CD8-positive, alpha-beta memory T cell (primary cell): ENCODE measurements around the gene XNDC1N. TPM values are rescaled to one million over a fixed set of nuclear protein-coding genes. Genes with fewer than 3 reads are reported as not detected.

ENCODE experiments used
- CTCF ChIA-PET: fragments of 350-600 bp; sonication (Branson Sonifier 250); formaldehyde crosslinking; loops from one replicate; lab custom pipeline; 2021; ENCODE audit warnings: antibody characterized with exemption; lab: Charles Lee
- POLR2A ChIA-PET: fragments of 350-600 bp; sonication (Branson Sonifier 250); formaldehyde crosslinking; loops from one replicate; lab custom pipeline; 2021; ENCODE audit warnings: antibody characterized with exemption; lab: Charles Lee
- DNase-seq, 5 donors: peaks; one replicate each; pipeline versions ENCODE4 v3.0.0 to v3.0.0-alpha.2; 2020 to 2022; ENCODE audit warnings: mixed read lengths in 1 of 5
- H3K27ac ChIP-seq: one replicate; pipeline ENCODE4 v1.7.0; 2013; ENCODE audit warnings: low read depth, mild to moderate bottlenecking, low read length, moderate library complexity
- H3K27me3 ChIP-seq: 2 replicates; pipeline ENCODE4 v1.7.0; 2013; ENCODE audit warnings: low read length, mild to moderate bottlenecking; ENCODE audit not compliant: insufficient read depth, poor library complexity, severe bottlenecking
- H3K36me3 ChIP-seq: 2 replicates; pipeline ENCODE4 v1.7.0; 2013; ENCODE audit warnings: mild to moderate bottlenecking, low read length, moderate library complexity; ENCODE audit not compliant: insufficient read depth
- H3K4me1 ChIP-seq: 2 replicates; pipeline ENCODE4 v1.7.0; 2013; ENCODE audit warnings: mild to moderate bottlenecking, low read length, moderate library complexity; ENCODE audit not compliant: insufficient read depth
- H3K4me3 ChIP-seq: 2 replicates; pipeline ENCODE4 v1.7.0; 2013; ENCODE audit warnings: mild to moderate bottlenecking, low read length
- H3K9me3 ChIP-seq: 2 replicates; pipeline ENCODE4 v1.7.0; 2013; ENCODE audit warnings: mild to moderate bottlenecking, low read length
- H3K27ac Mint-ChIP-seq, 8 donors: one replicate each; pipeline ENCODE4 v1.8.0; 2020 to 2021; ENCODE audit warnings: mixed read lengths in 8 of 8, mild to moderate bottlenecking in 6 of 8, inconsistent platforms in 3 of 8, moderate library complexity in 3 of 8
- H3K27me3 Mint-ChIP-seq, 2 donors: one replicate each; pipeline ENCODE4 v1.8.0; 2020 to 2021; ENCODE audit warnings: mixed read lengths in 2 of 2, mild to moderate bottlenecking in 1 of 2, moderate library complexity in 1 of 2
- H3K36me3 Mint-ChIP-seq, 3 donors: one replicate each; pipeline ENCODE4 v1.8.0; 2020 to 2021; ENCODE audit warnings: mixed read lengths in 3 of 3, inconsistent platforms in 1 of 3, mild to moderate bottlenecking in 1 of 3
- H3K4me1 Mint-ChIP-seq, 3 donors: one replicate each; pipeline ENCODE4 v1.8.0; 2020 to 2021; ENCODE audit warnings: mixed read lengths in 3 of 3, inconsistent platforms in 1 of 3, mild to moderate bottlenecking in 1 of 3
- H3K4me3 Mint-ChIP-seq, 7 donors: one replicate each; pipeline ENCODE4 v1.8.0; 2020 to 2021; ENCODE audit warnings: mixed read lengths in 7 of 7, mild to moderate bottlenecking in 6 of 7, moderate library complexity in 4 of 7, inconsistent platforms in 2 of 7
- H3K9me3 Mint-ChIP-seq, 5 donors: one replicate each; pipeline ENCODE4 v1.8.0; 2020 to 2022; ENCODE audit warnings: mixed read lengths in 5 of 5, mild to moderate bottlenecking in 3 of 5, moderate library complexity in 2 of 5, inconsistent platforms in 1 of 5
- polyA plus RNA-seq: library from polyadenylated mRNA; unstranded; fragments of 300-500 nt; fragmentation: Illumina TruSeq; gene quantifications from one replicate; pipeline ENCODE4 v1.2.3, GENCODE V29; 2021
- total RNA-seq, 2 experiments: library from RNA; stranded (reverse); gene quantifications; one replicate each; pipeline ENCODE4 v1.2.3, GENCODE V29; 2021

Gene XNDC1N, protein sequence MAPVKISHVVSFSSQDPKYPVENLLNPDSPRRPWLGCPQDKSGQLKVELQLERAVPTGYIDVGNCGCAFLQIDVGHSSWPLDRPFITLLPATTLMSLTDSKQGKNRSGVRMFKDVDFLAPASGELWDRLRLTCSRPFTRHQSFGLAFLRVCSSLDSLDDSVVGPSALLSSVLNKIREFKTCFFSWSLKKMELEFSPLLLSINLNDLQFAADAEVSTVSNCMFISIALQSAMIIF
- total RNA-seq (10 to 100 TPM; 12.7 to 13.0 TPM), polyA plus RNA-seq (5.2 TPM)

DNA sequence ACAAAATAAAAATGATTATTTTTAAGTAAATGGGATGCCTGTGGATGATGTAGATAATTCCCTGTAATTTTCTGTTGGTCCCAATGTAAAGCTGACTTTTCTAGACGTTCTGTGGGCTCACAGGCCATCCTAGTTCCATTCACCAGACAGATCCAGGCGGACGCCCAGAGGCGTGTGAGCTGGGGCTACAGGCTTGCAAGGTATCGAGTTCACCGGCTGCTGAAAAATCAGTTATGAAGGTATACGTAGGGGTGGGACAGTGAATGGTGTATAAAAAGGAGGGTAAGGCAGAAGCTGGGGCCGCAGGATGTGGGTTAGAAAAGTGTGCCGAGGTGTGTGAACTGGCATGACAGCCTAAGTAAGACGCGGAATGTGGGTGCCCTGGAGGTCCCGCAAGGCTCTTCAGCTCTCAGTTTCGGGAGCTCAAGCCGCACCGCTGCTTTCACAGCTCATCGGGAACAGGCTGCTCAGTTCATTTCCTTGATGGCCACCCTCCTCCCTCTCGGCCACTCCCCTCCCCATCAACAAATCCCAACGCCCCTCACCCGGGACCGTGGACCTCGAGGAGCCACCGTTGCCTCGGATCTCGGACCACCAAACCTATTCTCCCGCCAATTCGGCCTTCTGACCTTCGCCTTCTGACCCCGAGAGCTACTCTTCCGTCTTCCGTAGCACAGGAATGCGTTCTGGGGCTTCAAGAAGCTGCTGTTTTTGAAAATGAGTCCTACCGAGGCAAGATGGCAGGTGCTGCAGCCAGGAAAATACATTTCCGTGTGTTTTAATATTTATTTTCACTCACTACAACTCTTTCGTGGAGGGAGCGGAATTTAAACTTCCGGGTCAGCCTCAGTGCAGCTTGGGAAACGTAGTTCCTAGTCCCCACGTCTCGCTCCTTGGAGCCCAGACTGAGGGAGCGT lies at the start of gene XNDC1N:
XNDC1N (minus strand) TSS at position 775 of the 917 bp plus-strand sequence. CDS start 5,241 bp downstream, outside the sequence.
- H3K27ac Mint-ChIP-seq, result peak within 1 kb of the TSS; percentile 96 to 99 (median 99)
- H3K27me3 Mint-ChIP-seq, result no peaks in the 10 kb centered on the region
- H3K4me1 Mint-ChIP-seq, result peaks cover 43 to 59% (median 54%) of the 10 kb centered on the region in 3 donors
- Histone ChIP-seq H3K4me1 (peaks cover 20% of the 10 kb centered on the region), H3K9me3 (no peaks in the 10 kb centered on the region), H3K36me3 (no peaks in the 10 kb centered on the region), H3K27ac (peak within 1 kb of the TSS; percentile 96), H3K27me3 (no peaks in the 10 kb centered on the region), H3K4me3 (peak within 1 kb of the TSS; percentile 95)
- POLR2A ChIA-PET, result interaction anchor here (0.5 to 2.7 kb wide), 3 partner anchors 10 to 295 kb away, joined by 3 to 7 read pairs (median 4); no protein-coding TSS in a partner anchor
- peak in 4 of 5 donors; percentile 40 to 87 (median 64) for DNase-seq
- no peaks in the 10 kb centered on the region for H3K9me3 Mint-ChIP-seq
- H3K4me3 Mint-ChIP-seq, result peak within 1 kb of the TSS; percentile 95 to 99 (median 99)
- H3K36me3 Mint-ChIP-seq, result peaks cover 0 to 26% (median 0%) of the 10 kb centered on the region in 3 donors
- CTCF ChIA-PET, result interaction anchor here (0.9 to 1.3 kb wide), 4 partner anchors 9 to 185 kb away, joined by 3 to 4 read pairs (median 3); partner anchors contain the start of gene ANAPC15

- Histone ChIP-seq H3K36me3 (no peaks in the 10 kb centered on the region), H3K27me3 (no peaks in the 10 kb centered on the region), H3K27ac (no peak overlapping the region), H3K4me1 (no peaks in the 10 kb centered on the region), H3K4me3 (no peak overlapping the region), H3K9me3 (no peaks in the 10 kb centered on the region)
- CTCF ChIA-PET, result interaction anchor here (0.7 to 3.9 kb wide), 22 partner anchors 8 to 454 kb away, joined by 3 to 30 read pairs (median 5); partner anchors contain the start of gene ANAPC15
- no peaks in the 10 kb centered on the region for H3K9me3 Mint-ChIP-seq
- H3K4me1 Mint-ChIP-seq, result peaks cover 0 to 2% (median 0%) of the 10 kb centered on the region in 3 donors
- peak; percentile 14 to 57 (median 24) for DNase-seq
- POLR2A ChIA-PET, result no interaction called here
- peaks cover 0 to 35% (median 6%) of the 10 kb centered on the region in 3 donors for H3K36me3 Mint-ChIP-seq
- H3K4me3 Mint-ChIP-seq, result no peak overlapping the region
- no peaks in the 10 kb centered on the region for H3K27me3 Mint-ChIP-seq
- no peak overlapping the region for H3K27ac Mint-ChIP-seq
Measured at GRCh38 chr11:71977743-71978418, 49.5 kb upstream of the XNDC1N start.

- Histone ChIP-seq H3K9me3 (no peaks in the 10 kb centered on the region), H3K4me1 (no peaks in the 10 kb centered on the region), H3K27me3 (no peaks in the 10 kb centered on the region), H3K4me3 (no peak overlapping the region), H3K36me3 (no peaks in the 10 kb centered on the region), H3K27ac (no peak overlapping the region)
- Mint-ChIP-seq H3K27ac (no peak overlapping the region), H3K27me3 (no peaks in the 10 kb centered on the region), H3K4me1 (peaks cover 0 to 2% (median 0%) of the 10 kb centered on the region in 3 donors), H3K36me3 (peaks cover 0 to 34% (median 3%) of the 10 kb centered on the region in 3 donors), H3K9me3 (no peaks in the 10 kb centered on the region), H3K4me3 (no peak overlapping the region)
- POLR2A ChIA-PET, result no interaction called here
- CTCF ChIA-PET, result interaction anchor here (0.7 to 3.9 kb wide), 19 partner anchors 9 to 454 kb away, joined by 3 to 30 read pairs (median 5); no protein-coding TSS in a partner anchor
- no peak for DNase-seq
Measured at GRCh38 chr11:71977090-71977489, 48.7 kb upstream of the XNDC1N start.

- no peaks in the 10 kb centered on the region for H3K27me3 ChIP-seq
- peaks cover 0 to 2% (median 0%) of the 10 kb centered on the region in 3 donors for H3K4me1 Mint-ChIP-seq
- peaks cover 0 to 36% (median 3%) of the 10 kb centered on the region in 3 donors for H3K36me3 Mint-ChIP-seq
- no peaks in the 10 kb centered on the region for H3K36me3 ChIP-seq
- no peak overlapping the region for H3K27ac ChIP-seq
- ChIA-PET CTCF (interaction anchor here (0.7 to 3.9 kb wide), 11 partner anchors 10 to 454 kb away, joined by 3 to 30 read pairs (median 4); no protein-coding TSS in a partner anchor), POLR2A (no interaction called here)
- H3K4me3 Mint-ChIP-seq, result no peak overlapping the region
- no peak overlapping the region for H3K4me3 ChIP-seq
- H3K27ac Mint-ChIP-seq, result no peak overlapping the region
- no peak for DNase-seq
- H3K9me3 Mint-ChIP-seq, result no peaks in the 10 kb centered on the region
- H3K27me3 Mint-ChIP-seq, result no peaks in the 10 kb centered on the region
- no peaks in the 10 kb centered on the region for H3K4me1 ChIP-seq
- no peaks in the 10 kb centered on the region for H3K9me3 ChIP-seq
Measured at GRCh38 chr11:71976551-71976950, 48.2 kb upstream of the XNDC1N start.

DNA sequence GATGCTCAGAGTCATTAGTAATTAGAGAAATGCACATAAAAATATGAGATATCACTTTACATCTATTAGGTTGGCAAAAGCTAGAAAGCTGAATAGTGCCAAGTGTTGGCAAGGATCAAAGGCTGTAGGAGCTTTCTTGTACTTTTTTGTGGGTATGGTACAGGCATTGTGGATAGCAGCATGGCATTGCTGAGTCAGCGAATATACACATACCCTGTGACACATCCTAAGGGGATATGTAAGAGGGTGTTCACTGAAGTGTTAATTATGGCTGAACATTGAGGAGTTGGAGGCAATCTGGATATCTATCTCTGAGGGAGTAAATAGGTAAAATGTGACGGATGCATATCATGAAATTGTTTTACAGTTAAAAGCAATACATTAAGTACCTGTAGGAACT lies 43.3 kb upstream of the XNDC1N start:
- DNase-seq, result no peak
- POLR2A ChIA-PET, result no interaction called here
- Mint-ChIP-seq H3K4me1 (no peaks in the 10 kb centered on the region), H3K4me3 (no peak overlapping the region), H3K9me3 (no peaks in the 10 kb centered on the region), H3K36me3 (peaks cover 0 to 40% (median 4%) of the 10 kb centered on the region in 3 donors), H3K27me3 (no peaks in the 10 kb centered on the region), H3K27ac (peak overlapping the region in 1 of 8 donors; percentile 2)
- CTCF ChIA-PET, result no interaction called here
- H3K4me1 ChIP-seq, result no peaks in the 10 kb centered on the region
- H3K4me3 ChIP-seq, result no peak overlapping the region
- no peaks in the 10 kb centered on the region for H3K36me3 ChIP-seq
- H3K27ac ChIP-seq, result no peak overlapping the region
- no peaks in the 10 kb centered on the region for H3K9me3 ChIP-seq
- H3K27me3 ChIP-seq, result no peaks in the 10 kb centered on the region

DNA sequence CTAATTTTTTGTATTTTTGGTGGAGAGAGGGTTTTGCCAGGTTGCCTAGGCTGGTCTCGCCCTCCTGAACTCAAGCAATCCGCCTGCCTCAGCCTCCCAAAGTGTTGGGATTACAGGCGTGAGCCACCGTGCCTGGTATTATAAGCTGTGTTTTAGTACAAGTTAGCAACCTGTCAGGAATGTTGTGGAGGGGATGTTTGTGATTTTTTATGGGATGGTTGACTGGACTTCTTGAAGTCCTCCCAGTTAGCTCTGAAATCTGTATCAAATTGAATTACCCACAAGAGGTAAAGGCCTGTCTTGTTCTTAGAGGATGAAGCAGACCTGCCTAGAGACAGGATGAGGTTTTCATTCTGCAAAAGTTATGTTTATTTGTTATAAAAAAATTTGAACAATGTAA lies 36.2 kb upstream of the XNDC1N start:
- Mint-ChIP-seq H3K9me3 (no peaks in the 10 kb centered on the region), H3K4me1 (peaks cover 0 to 5% (median 3%) of the 10 kb centered on the region in 3 donors), H3K36me3 (peaks cover 11 to 59% (median 12%) of the 10 kb centered on the region in 3 donors), H3K4me3 (no peak overlapping the region), H3K27ac (peak overlapping the region in 1 of 8 donors; percentile 47), H3K27me3 (no peaks in the 10 kb centered on the region)
- no peaks in the 10 kb centered on the region for H3K9me3 ChIP-seq
- ChIA-PET POLR2A (no interaction called here), CTCF (no interaction called here)
- no peak overlapping the region for H3K27ac ChIP-seq
- no peak for DNase-seq
- peaks cover 9% of the 10 kb centered on the region for H3K36me3 ChIP-seq
- no peaks in the 10 kb centered on the region for H3K27me3 ChIP-seq
- H3K4me3 ChIP-seq, result no peak overlapping the region
- H3K4me1 ChIP-seq, result peaks cover 5% of the 10 kb centered on the region

- peaks cover 0 to 5% (median 3%) of the 10 kb centered on the region in 3 donors for H3K4me1 Mint-ChIP-seq
- Histone ChIP-seq H3K4me1 (peaks cover 5% of the 10 kb centered on the region), H3K36me3 (peaks cover 9% of the 10 kb centered on the region), H3K9me3 (no peaks in the 10 kb centered on the region), H3K27ac (no peak overlapping the region), H3K4me3 (no peak overlapping the region), H3K27me3 (no peaks in the 10 kb centered on the region)
- no peak overlapping the region for H3K4me3 Mint-ChIP-seq
- POLR2A ChIA-PET, result no interaction called here
- CTCF ChIA-PET, result no interaction called here
- H3K36me3 Mint-ChIP-seq, result peaks cover 12 to 59% (median 14%) of the 10 kb centered on the region in 3 donors
- DNase-seq, result no peak
- no peaks in the 10 kb centered on the region for H3K27me3 Mint-ChIP-seq
- H3K27ac Mint-ChIP-seq, result no peak overlapping the region
- no peaks in the 10 kb centered on the region for H3K9me3 Mint-ChIP-seq
Measured at GRCh38 chr11:71963468-71963867, 35.1 kb upstream of the XNDC1N start.
